ENCODE data around the gene COL4A1. TPM values are rescaled to one million over a fixed set of nuclear protein-coding genes. Genes with fewer than 3 reads are reported as not detected.

Gene COL4A1
- total RNA-seq, 2 donors from 2014 or later, result 140 to 201 TPM

DNA sequence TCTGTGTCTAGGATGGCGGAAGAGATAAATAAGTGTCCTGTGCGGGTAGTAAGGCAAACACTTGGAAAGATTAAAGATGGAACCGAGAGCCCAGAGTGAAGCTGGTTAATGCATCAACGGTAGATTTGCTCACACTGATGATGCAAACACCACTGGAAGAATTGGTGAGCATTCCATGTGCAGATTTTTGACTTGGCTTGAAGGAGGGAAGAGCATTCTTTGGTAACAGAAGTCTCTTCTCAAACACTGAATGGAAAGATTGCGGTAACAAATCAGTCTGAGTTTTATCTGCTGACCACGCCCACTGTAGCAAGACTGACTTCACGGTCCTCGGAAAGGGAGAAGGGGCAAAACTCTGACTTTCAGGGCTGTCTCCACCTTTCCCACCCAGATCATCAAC is 112.5 kb downstream of the COL4A1 start:
- peaks cover 98% of the 10 kb centered on the region for H3K36me3 ChIP-seq
- no peak for DNase-seq (ENCODE audit: low spot score)
- H3K9me3 ChIP-seq, result no peaks in the 10 kb centered on the region
- no peaks in the 10 kb centered on the region for H3K4me1 ChIP-seq
- TF ChIP-seq, protein P1, sequence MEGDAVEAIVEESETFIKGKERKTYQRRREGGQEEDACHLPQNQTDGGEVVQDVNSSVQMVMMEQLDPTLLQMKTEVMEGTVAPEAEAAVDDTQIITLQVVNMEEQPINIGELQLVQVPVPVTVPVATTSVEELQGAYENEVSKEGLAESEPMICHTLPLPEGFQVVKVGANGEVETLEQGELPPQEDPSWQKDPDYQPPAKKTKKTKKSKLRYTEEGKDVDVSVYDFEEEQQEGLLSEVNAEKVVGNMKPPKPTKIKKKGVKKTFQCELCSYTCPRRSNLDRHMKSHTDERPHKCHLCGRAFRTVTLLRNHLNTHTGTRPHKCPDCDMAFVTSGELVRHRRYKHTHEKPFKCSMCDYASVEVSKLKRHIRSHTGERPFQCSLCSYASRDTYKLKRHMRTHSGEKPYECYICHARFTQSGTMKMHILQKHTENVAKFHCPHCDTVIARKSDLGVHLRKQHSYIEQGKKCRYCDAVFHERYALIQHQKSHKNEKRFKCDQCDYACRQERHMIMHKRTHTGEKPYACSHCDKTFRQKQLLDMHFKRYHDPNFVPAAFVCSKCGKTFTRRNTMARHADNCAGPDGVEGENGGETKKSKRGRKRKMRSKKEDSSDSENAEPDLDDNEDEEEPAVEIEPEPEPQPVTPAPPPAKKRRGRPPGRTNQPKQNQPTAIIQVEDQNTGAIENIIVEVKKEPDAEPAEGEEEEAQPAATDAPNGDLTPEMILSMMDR (IDR thresholded peaks at IDR 0.05), result no peak
- no peak overlapping the region for H3K4me3 ChIP-seq
- H3K27me3 ChIP-seq, result no peaks in the 10 kb centered on the region
- H3K27ac ChIP-seq, result no peak overlapping the region

DNA sequence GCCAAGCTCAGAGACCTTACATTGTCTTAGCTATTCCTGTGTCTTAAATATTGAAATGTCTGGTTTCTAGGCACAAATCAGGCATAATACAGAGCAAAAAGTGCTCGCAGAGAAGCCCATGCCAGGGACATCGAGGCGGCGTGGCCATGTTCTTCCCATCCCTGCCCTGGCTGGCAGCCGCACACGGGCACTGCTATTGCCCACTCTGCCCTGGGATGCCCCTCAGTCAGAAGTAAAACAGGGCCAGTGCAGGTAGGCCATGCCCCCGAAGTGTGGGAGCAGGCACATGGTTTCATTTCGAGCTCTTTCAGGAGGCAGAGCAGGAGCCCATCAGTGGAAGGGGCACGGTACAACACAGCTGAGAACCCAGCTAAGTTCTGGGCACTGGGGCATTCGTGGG is 113.5 kb downstream of the COL4A1 start:
- Histone ChIP-seq H3K36me3 (peaks cover 98% of the 10 kb centered on the region), H3K4me3 (no peak overlapping the region), H3K27ac (no peak overlapping the region), H3K27me3 (no peaks in the 10 kb centered on the region), H3K4me1 (peaks cover 0 to 4% of the 10 kb centered on the region in 2 donors), H3K9me3 (no peaks in the 10 kb centered on the region)
- no peak for DNase-seq (ENCODE audit: low spot score)
- TF ChIP-seq, protein P1 (IDR thresholded peaks at IDR 0.05), result no peak

DNA sequence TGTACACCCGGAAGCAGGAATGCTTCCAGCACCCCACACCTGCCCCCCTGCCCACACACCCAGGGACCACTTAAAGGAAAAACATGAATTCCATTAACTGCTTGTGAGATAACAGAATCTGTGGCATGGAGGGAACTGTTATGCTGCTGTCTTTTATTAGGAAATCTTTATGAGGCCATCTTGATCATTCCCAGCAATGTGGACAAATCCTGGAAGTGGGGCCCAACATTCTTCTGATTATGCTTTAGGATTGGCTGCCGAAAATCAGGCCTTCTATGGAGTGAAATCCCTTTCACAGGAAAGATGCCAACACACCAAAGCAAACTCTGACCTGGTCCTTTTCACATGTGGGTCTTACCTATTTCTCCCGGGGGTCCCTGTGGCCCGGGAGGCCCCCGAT is 114.5 kb downstream of the COL4A1 start:
- DNase-seq (ENCODE audit: low spot score), result no peak
- Histone ChIP-seq H3K4me1 (peaks cover 0 to 14% of the 10 kb centered on the region in 2 donors), H3K36me3 (peaks cover 98% of the 10 kb centered on the region), H3K9me3 (no peaks in the 10 kb centered on the region), H3K4me3 (no peak overlapping the region), H3K27me3 (no peaks in the 10 kb centered on the region), H3K27ac (no peak overlapping the region)
- TF ChIP-seq, protein P1 (IDR thresholded peaks at IDR 0.05), result no peak

DNA sequence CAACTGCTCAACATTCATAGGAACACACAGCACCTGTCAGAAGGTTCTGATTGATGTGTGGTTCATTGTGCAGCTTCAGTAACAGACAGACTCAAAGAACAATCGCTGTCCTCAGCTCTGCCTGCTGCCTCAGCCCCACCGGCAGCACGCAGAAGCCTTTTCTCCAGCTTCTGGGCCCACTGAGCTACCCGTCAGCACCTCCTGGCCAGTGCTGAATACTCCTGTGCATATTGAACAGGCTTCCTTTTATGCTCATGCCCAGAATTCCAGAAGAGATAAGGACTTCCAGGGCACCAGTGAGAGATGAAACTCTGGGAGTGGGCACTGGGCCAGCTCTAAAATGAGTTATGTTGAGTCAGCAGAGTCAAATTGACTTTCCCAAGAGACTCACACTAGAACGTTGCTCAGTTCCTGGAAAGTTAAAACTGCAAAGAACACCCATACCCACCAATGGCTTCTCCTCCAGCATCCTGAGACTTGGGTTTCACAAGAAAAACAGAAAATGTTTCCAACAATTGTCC is 119.3 kb downstream of the COL4A1 start:
- TF ChIP-seq, protein P1 (IDR thresholded peaks at IDR 0.05), result no peak

DNA sequence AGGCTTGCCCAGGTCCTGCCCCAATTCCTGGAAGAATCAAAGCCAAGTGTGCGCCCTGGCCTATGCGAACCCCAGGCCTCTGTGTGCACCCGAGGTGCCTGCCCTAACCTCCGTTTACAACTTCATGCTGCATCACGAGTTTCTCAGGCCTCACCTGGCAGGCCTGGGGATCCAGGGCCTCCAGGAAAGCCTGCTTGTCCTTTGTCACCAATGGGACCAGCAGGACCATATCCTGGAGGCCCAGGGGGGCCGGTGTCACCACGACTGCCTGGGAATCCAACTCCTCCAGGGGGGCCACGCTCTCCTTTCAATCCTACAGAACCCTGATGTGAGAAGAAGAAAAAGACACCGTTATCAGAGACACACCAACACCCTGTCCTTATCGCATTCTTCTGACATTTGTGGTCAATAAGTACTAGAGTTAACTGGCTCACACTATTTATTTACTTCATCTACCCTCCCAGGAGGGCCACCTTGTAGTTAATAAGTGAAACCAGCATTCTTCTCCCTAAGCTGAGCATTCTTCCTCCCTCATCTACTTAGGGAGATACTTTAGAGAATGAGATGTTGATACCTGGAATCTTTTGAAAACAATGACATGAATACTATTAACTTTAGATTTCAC is 120.6 kb downstream of the COL4A1 start:
- H3K36me3 ChIP-seq, result peaks cover 100% of the 10 kb centered on the region
- no peaks in the 10 kb centered on the region for H3K27me3 ChIP-seq
- no peak for DNase-seq (ENCODE audit: low spot score)
- H3K9me3 ChIP-seq, result no peaks in the 10 kb centered on the region
- H3K27ac ChIP-seq, result no peak overlapping the region
- TF ChIP-seq, protein P1 (IDR thresholded peaks at IDR 0.05), result no peak
- no peak overlapping the region for H3K4me3 ChIP-seq
- peaks cover 0 to 18% of the 10 kb centered on the region in 2 donors for H3K4me1 ChIP-seq

More for the DNA sequence above, 119.3 kb downstream of the COL4A1 start:
- no peak overlapping the region for H3K4me3 ChIP-seq
- no peaks in the 10 kb centered on the region for H3K9me3 ChIP-seq
- DNase-seq (ENCODE audit: low spot score), result no peak
- H3K27ac ChIP-seq, result peak overlapping the region in 1 of 2 donors; percentile 47
- H3K36me3 ChIP-seq, result peaks cover 100% of the 10 kb centered on the region
- H3K4me1 ChIP-seq, result peaks cover 0 to 18% of the 10 kb centered on the region in 2 donors
- H3K27me3 ChIP-seq, result no peaks in the 10 kb centered on the region

DNA sequence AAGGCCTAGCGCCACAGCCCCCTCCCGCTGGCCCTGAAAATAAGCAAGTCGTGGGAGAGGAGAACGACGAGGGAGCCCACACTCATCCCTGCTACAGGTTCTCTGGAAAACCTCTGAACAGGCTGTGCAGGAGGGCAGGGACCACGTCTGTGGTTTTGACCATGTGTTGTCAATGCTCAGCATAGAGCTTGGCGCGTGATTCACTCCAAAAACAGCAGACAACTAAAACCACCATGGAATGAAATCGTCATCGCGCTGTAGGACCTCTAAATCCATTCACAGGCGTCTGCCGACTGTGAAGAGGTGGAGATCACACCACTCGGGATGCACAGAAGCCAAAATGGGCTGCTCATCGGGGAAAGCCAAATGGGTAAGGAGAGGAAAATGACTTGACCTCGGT is 121.3 kb downstream of the COL4A1 start:
- no peak for DNase-seq (ENCODE audit: low spot score)
- TF ChIP-seq, protein P1 (IDR thresholded peaks at IDR 0.05), result no peak
- no peak overlapping the region for H3K27ac ChIP-seq
- H3K4me3 ChIP-seq, result no peak overlapping the region
- H3K9me3 ChIP-seq, result no peaks in the 10 kb centered on the region
- no peaks in the 10 kb centered on the region for H3K27me3 ChIP-seq
- H3K4me1 ChIP-seq, result peaks cover 0 to 18% of the 10 kb centered on the region in 2 donors
- H3K36me3 ChIP-seq, result peaks cover 100% of the 10 kb centered on the region

Data from right atrium auricular region (tissue), 2 donors.